Loucy (cell line): ENCODE measurements around the gene AGPAT1.

Experiments
- H2AFZ ChIP-seq: fragments of 200-600 bp; sonication (generic); 2 replicates; pipeline ENCODE4 v1.6.0; 2016; ENCODE audit warnings: antibody characterized with exemption, mild to moderate bottlenecking, low read length, moderate library complexity
- H3F3A ChIP-seq: fragments of 200-600 bp; 2 replicates; pipeline ENCODE4 v1.6.0; 2016; ENCODE audit warnings: antibody characterized with exemption, low read depth, mild to moderate bottlenecking
- H3K27me3 ChIP-seq: fragments of 200-600 bp; sonication (generic); 2 replicates; pipeline ENCODE4 v1.6.1; 2014; ENCODE audit warnings: low read length, mild to moderate bottlenecking; ENCODE audit not compliant: insufficient read depth, poor library complexity, severe bottlenecking
- H3K36me3 ChIP-seq: fragments of 200-600 bp; sonication (generic); 2 replicates; pipeline ENCODE4 v1.6.1; 2016; ENCODE audit warnings: low read length; ENCODE audit not compliant: insufficient read depth
- H3K4me1 ChIP-seq: fragments of 200-600 bp; sonication (generic); 2 replicates; pipeline ENCODE4 v1.5.1; 2014; ENCODE audit warnings: low read length, mild to moderate bottlenecking; ENCODE audit not compliant: insufficient read depth, poor library complexity, severe bottlenecking
- H3K4me2 ChIP-seq: fragments of 200-600 bp; sonication (generic); 2 replicates; pipeline ENCODE4 v1.6.0; 2014; ENCODE audit warnings: antibody characterized with exemption, low read length, low read depth, mild to moderate bottlenecking; ENCODE audit not compliant: poor library complexity, severe bottlenecking
- H3K4me3 ChIP-seq: fragments of 200-600 bp; sonication (generic); 2 replicates; pipeline ENCODE4 v1.5.1; 2014; ENCODE audit warnings: low read length, mild to moderate bottlenecking, mixed read lengths; ENCODE audit not compliant: poor library complexity, severe bottlenecking
- H3K79me2 ChIP-seq: fragments of 200-600 bp; sonication (generic); 2 replicates; pipeline ENCODE4 v1.6.1; 2014; ENCODE audit warnings: low read length; ENCODE audit not compliant: insufficient read depth
- H3K9ac ChIP-seq: fragments of 200-600 bp; sonication (generic); 2 replicates; pipeline ENCODE4 v1.6.0; 2014; ENCODE audit warnings: mild to moderate bottlenecking, low read depth, low read length, moderate library complexity; ENCODE audit not compliant: poor library complexity, severe bottlenecking
- H3K9me2 ChIP-seq: fragments of 200-600 bp; sonication (generic); replicated peaks from 2 replicates; pipeline ENCODE4 v1.6.1; 2016; ENCODE audit warnings: low read depth, low read length, mixed read lengths
- H3K9me3 ChIP-seq: fragments of 200-600 bp; sonication (generic); 2 replicates; pipeline ENCODE4 v1.6.1; 2014; ENCODE audit warnings: mild to moderate bottlenecking, antibody characterized with exemption, low read length, low read depth; ENCODE audit not compliant: insufficient read depth
- H4K20me1 ChIP-seq: fragments of 200-600 bp; sonication (generic); 2 replicates; pipeline ENCODE4 v1.6.0; 2014; ENCODE audit warnings: antibody characterized with exemption, low read length, mild to moderate bottlenecking; ENCODE audit not compliant: insufficient read depth, poor library complexity, severe bottlenecking
- CTCF ChIP-seq: fragments of 200-600 bp; sonication (generic); conservative IDR thresholded peaks from 2 replicates; pipeline ENCODE4 v1.5.1; 2014; ENCODE audit warnings: mild to moderate bottlenecking, antibody characterized with exemption, low read length
- EZH2phosphoT487 ChIP-seq: fragments of 200-600 bp; IDR thresholded peaks from 2 replicates; pipeline ENCODE4 v1.6.1; 2018; ENCODE audit warnings: antibody characterized with exemption, mild to moderate bottlenecking, moderate library complexity, borderline replicate concordance

AGPAT1 gene

GRCh38 chr6:32198866-32199265 is 23.0 kb upstream of the AGPAT1 start:
- peaks cover 22% of the 10 kb centered on the region for H3K4me1 ChIP-seq
- H2AFZ ChIP-seq = no peak overlapping the region
- no peak for TF ChIP-seq CTCF
- TF ChIP-seq EZH2phosphoT487 = no peak

GRCh38 chr6:32198345-32198696 is 22.4 kb upstream of the AGPAT1 start:
- Histone ChIP-seq H3F3A (no peaks in the 10 kb centered on the region), H4K20me1 (no peaks in the 10 kb centered on the region), H2AFZ (no peak overlapping the region), H3K36me3 (no peaks in the 10 kb centered on the region), H3K9me2 (no peaks in the 10 kb centered on the region), H3K4me3 (no peak overlapping the region), H3K79me2 (peaks cover 25% of the 10 kb centered on the region; the same call in 1 of the 2 replicates), H3K9ac (no peak overlapping the region), H3K4me2 (no peak overlapping the region), H3K4me1 (peaks cover 27% of the 10 kb centered on the region), H3K27me3 (no peaks in the 10 kb centered on the region), H3K9me3 (no peaks in the 10 kb centered on the region)
- TF ChIP-seq EZH2phosphoT487 (no peak), CTCF (no peak)

More at GRCh38 chr6:32198866-32199265, 23.0 kb upstream of the AGPAT1 start:
- no peak overlapping the region for H3K4me2 ChIP-seq
- H3F3A ChIP-seq = no peaks in the 10 kb centered on the region
- no peaks in the 10 kb centered on the region for H3K9me3 ChIP-seq
- H3K9ac ChIP-seq = no peak overlapping the region
- H3K79me2 ChIP-seq = peaks cover 20% of the 10 kb centered on the region; the same call in 1 of the 2 replicates
- no peak overlapping the region for H3K4me3 ChIP-seq
- H3K27me3 ChIP-seq = no peaks in the 10 kb centered on the region
- no peaks in the 10 kb centered on the region for H3K9me2 ChIP-seq
- H3K36me3 ChIP-seq = no peaks in the 10 kb centered on the region
- H4K20me1 ChIP-seq = no peaks in the 10 kb centered on the region

- Histone ChIP-seq H3K9me3 (no peaks in the 10 kb centered on the region), H3K4me2 (peak overlapping the region; percentile 84), H3K4me3 (peak overlapping the region; percentile 99), H3K4me1 (peaks cover 40% of the 10 kb centered on the region), H3K27me3 (no peaks in the 10 kb centered on the region), H4K20me1 (no peaks in the 10 kb centered on the region), H2AFZ (peak overlapping the region; percentile 86), H3F3A (no peaks in the 10 kb centered on the region), H3K9me2 (no peaks in the 10 kb centered on the region), H3K9ac (peak overlapping the region; percentile 100), H3K79me2 (peaks cover 39% of the 10 kb centered on the region), H3K36me3 (no peaks in the 10 kb centered on the region)
- TF ChIP-seq EZH2phosphoT487 = no peak
- no peak for TF ChIP-seq CTCF
These were observed 21.1 kb upstream of the AGPAT1 start for GRCh38 chr6:32196682-32197616.
